HG03571 (cell line): ENCODE results near the gene KCNMA1.
"Not testable (repeated sequence)": the region's sequence is repeated elsewhere in the genome, so short reads cannot be mapped to it uniquely, and the experiment has no call there.

Experiments
- ATAC-seq: cut with Tn5 transposase; IDR thresholded peaks from one replicate; pipeline ENCODE4 v1.9.1; 2021; ENCODE audit not compliant: unreplicated experiment

Gene KCNMA1

GRCh38 chr10:77539147-77539935 lies 98.3 kb downstream of the KCNMA1 start:
- no peak for ATAC-seq

- ATAC-seq = no peak
These were observed 99.8 kb downstream of the KCNMA1 start for GRCh38 chr10:77537720-77538373.

GRCh38 chr10:77537071-77537470 lies 100.5 kb downstream of the KCNMA1 start:
- no peak for ATAC-seq

- ATAC-seq = no peak
These were observed 103.7 kb downstream of the KCNMA1 start for GRCh38 chr10:77533887-77534278.

- no peak for ATAC-seq
These were observed 104.3 kb downstream of the KCNMA1 start for GRCh38 chr10:77533146-77533886.

- no peak for ATAC-seq
These were observed 105.5 kb downstream of the KCNMA1 start for GRCh38 chr10:77532068-77532467.

- ATAC-seq = no peak
These were observed 106.1 kb downstream of the KCNMA1 start for GRCh38 chr10:77531441-77532001.

GRCh38 chr10:77530011-77530410 lies 107.6 kb downstream of the KCNMA1 start:
- ATAC-seq = no peak

- no peak for ATAC-seq
These were observed 108.5 kb downstream of the KCNMA1 start for GRCh38 chr10:77529050-77529576.

- ATAC-seq = no peak
These were observed 109.8 kb downstream of the KCNMA1 start for GRCh38 chr10:77527839-77528238.

- no peak for ATAC-seq
These were observed 110.6 kb downstream of the KCNMA1 start for GRCh38 chr10:77526868-77527617.

GRCh38 chr10:77524281-77524711 lies 113.3 kb downstream of the KCNMA1 start:
- no peak for ATAC-seq

GRCh38 chr10:77522268-77522809 lies 115.3 kb downstream of the KCNMA1 start:
- no peak for ATAC-seq

- ATAC-seq = no peak
These were observed 116.6 kb downstream of the KCNMA1 start for GRCh38 chr10:77520995-77521394.

GRCh38 chr10:77520290-77520689 lies 117.3 kb downstream of the KCNMA1 start:
- ATAC-seq = no peak

- ATAC-seq = not testable (repeated sequence)
These were observed 117.8 kb downstream of the KCNMA1 start for GRCh38 chr10:77519791-77520190.

GRCh38 chr10:77518910-77519274 lies 118.7 kb downstream of the KCNMA1 start:
- ATAC-seq = no peak

GRCh38 chr10:77518241-77518909 lies 119.2 kb downstream of the KCNMA1 start:
- ATAC-seq = no peak

- ATAC-seq = no peak
These were observed 121.0 kb downstream of the KCNMA1 start for GRCh38 chr10:77516575-77516974.

- no peak for ATAC-seq
These were observed 122.7 kb downstream of the KCNMA1 start for GRCh38 chr10:77514870-77515269.
